NCI-H82 treated with DMSO at 0.1 percent for 48 hours (cell line): ENCODE data around the gene PLCL2.
A peak's percentile ranks its signal among the peaks of the same experiment; 100 is the strongest.

ENCODE experiments used
- DNase-seq: peaks from one replicate; lab custom pipeline; 2025; ENCODE audit not compliant: unreplicated experiment; lab: John Stamatoyannopoulos, UW

Gene PLCL2

GRCh38 chr3:17038900-17039553 is 154.3 kb downstream of the PLCL2 start:
- no peak for DNase-seq

GRCh38 chr3:17039594-17039993 is 154.8 kb downstream of the PLCL2 start:
- no peak for DNase-seq

GRCh38 chr3:17040322-17040989 is 155.7 kb downstream of the PLCL2 start:
- no peak for DNase-seq

GRCh38 chr3:17040990-17041377 is 156.2 kb downstream of the PLCL2 start:
- DNase-seq: no peak

GRCh38 chr3:17044855-17045254 is 160.1 kb downstream of the PLCL2 start:
- DNase-seq: peak; percentile 12

GRCh38 chr3:17045705-17046104 is 160.9 kb downstream of the PLCL2 start:
- no peak for DNase-seq

GRCh38 chr3:17046623-17047022 is 161.9 kb downstream of the PLCL2 start:
- DNase-seq: peak; percentile 30

GRCh38 chr3:17047162-17047561 is 162.4 kb downstream of the PLCL2 start:
- no peak for DNase-seq

- peak; percentile 25 for DNase-seq
Measured at GRCh38 chr3:17047894-17048293, 163.1 kb downstream of the PLCL2 start.

GRCh38 chr3:17050071-17050470 is 165.3 kb downstream of the PLCL2 start:
- no peak for DNase-seq

GRCh38 chr3:17050506-17050905 is 165.8 kb downstream of the PLCL2 start:
- no peak for DNase-seq

- DNase-seq: no peak
Measured at GRCh38 chr3:17052363-17052762, 167.6 kb downstream of the PLCL2 start.

GRCh38 chr3:17054301-17054981 is 169.7 kb downstream of the PLCL2 start:
- peak; percentile 66 for DNase-seq

GRCh38 chr3:17054982-17055343 is 170.2 kb downstream of the PLCL2 start:
- DNase-seq: peak; percentile 73

GRCh38 chr3:17055374-17056276 is 170.9 kb downstream of the PLCL2 start:
- no peak for DNase-seq

GRCh38 chr3:17057321-17057720 is 172.6 kb downstream of the PLCL2 start:
- no peak for DNase-seq

GRCh38 chr3:17059989-17060550 is 175.3 kb downstream of the PLCL2 start:
- DNase-seq: no peak

- no peak for DNase-seq
Measured at GRCh38 chr3:17061005-17061404, 176.2 kb downstream of the PLCL2 start.

- DNase-seq: no peak
Measured at GRCh38 chr3:17062736-17063135, 178.0 kb downstream of the PLCL2 start.

GRCh38 chr3:17063596-17063995 is 178.8 kb downstream of the PLCL2 start:
- DNase-seq: no peak

GRCh38 chr3:17065315-17065714 is 180.6 kb downstream of the PLCL2 start:
- DNase-seq: no peak
